Esophagus muscularis mucosa (tissue), 4 donors: ENCODE data around the gene SDK1. TPM values are rescaled to one million over a fixed set of nuclear protein-coding genes. Genes with fewer than 3 reads are reported as not detected.

Source experiments
- DNase-seq: peaks from one replicate; pipeline ENCODE4 v3.0.0-alpha.2; 2017; ENCODE audit errors: extremely low spot score
- H3K27ac ChIP-seq, 4 donors: fragments of 200-600 bp; sonication (generic); replicated peaks in 1 of 4; 1 replicate in 3 of 4; 2 replicates in 1 of 4; pipeline ENCODE4 v1.5.1; 2016 to 2019; ENCODE audit warnings: mild to moderate bottlenecking in 1 of 4
- H3K27me3 ChIP-seq, 4 donors: fragments of 200-600 bp; sonication (generic); one replicate each; pipeline versions ENCODE4 v1.5.1 to v1.6.0; 2016 to 2019
- H3K36me3 ChIP-seq, 4 donors: fragments of 200-600 bp; sonication (generic); one replicate each; pipeline ENCODE4 v1.5.1; 2016 to 2019
- H3K4me1 ChIP-seq, 4 donors: fragments of 200-600 bp; sonication (generic); one replicate each; pipeline ENCODE4 v1.5.1; 2016 to 2019
- H3K4me3 ChIP-seq, 4 donors: fragments of 200-600 bp; sonication (generic); 1 replicate in 2 of 4; 2 replicates in 2 of 4; pipeline ENCODE4 v1.5.1; 2016 to 2019; ENCODE audit warnings: mild to moderate bottlenecking in 4 of 4, moderate library complexity in 1 of 4
- H3K9me3 ChIP-seq, 4 donors: fragments of 200-600 bp; sonication (generic); 1 replicate in 3 of 4; 2 replicates in 1 of 4; pipeline ENCODE4 v1.5.1; 2016 to 2019
- CTCF ChIP-seq, 3 experiments: fragments of 200-600 bp in 2 of 3; fragments of 450-650 bp in 1 of 3; sonication (generic) in 2 of 3; IDR thresholded peaks; one replicate each; pipeline ENCODE4 v1.5.1; 2017 to 2019; ENCODE audit warnings: antibody characterized with exemption in 3 of 3, mild to moderate bottlenecking in 2 of 3, moderate library complexity in 1 of 3
- EP300 ChIP-seq: sonication (generic); formaldehyde crosslinking; IDR thresholded peaks from one replicate; pipeline ENCODE4 v1.6.1; 2017; ENCODE audit warnings: antibody characterized with exemption
- POLR2A ChIP-seq: fragments of 450-650 bp; IDR thresholded peaks from one replicate; pipeline ENCODE4 v1.6.1; 2017; ENCODE audit warnings: antibody characterized with exemption, moderate library complexity, mild to moderate bottlenecking, low read depth
- POLR2AphosphoS5 ChIP-seq, 2 donors: sonication (generic); formaldehyde crosslinking; IDR thresholded peaks; one replicate each; pipeline ENCODE4 v1.6.1; 2017; ENCODE audit warnings: antibody characterized with exemption in 2 of 2
- WGBS: methylation state at CpG from one replicate; pipeline ENCODE4 v1.1.5; 2018; 5-methylcytosine and 5-hydroxymethylcytosine counted together
- intact Hi-C: fragments of 100-400 bp; cut with DNase I; formaldehyde crosslinking; loops from one replicate; pipeline ENCODE4 v1.15.1; 2023
- total RNA-seq, 4 donors: library from RNA; depleted of rRNA; stranded (reverse); fragments of >200 nt; gene quantifications; one replicate each; pipeline versions ENCODE4 v1.1.0 to v1.2.1, GENCODE V29; 2016

SDK1 gene
- total RNA-seq, 4 donors from 2014 or later = 7.8 to 18.6 (median 12.0) TPM

- Histone ChIP-seq H3K27me3 (peaks cover 0 to 4% (median 0%) of the 10 kb centered on the region in 4 donors), H3K4me3 (no peak overlapping the region), H3K9me3 (no peaks in the 10 kb centered on the region), H3K27ac (no peak overlapping the region), H3K4me1 (no peaks in the 10 kb centered on the region), H3K36me3 (no peaks in the 10 kb centered on the region)
- no peak for DNase-seq
- TF ChIP-seq CTCF (IDR thresholded peaks at IDR 0.05) (no peak), POLR2A (no peak)
- intact Hi-C loops = no loop called here
- WGBS = 83% methylated on average over 4 of the region's 4 CpGs
Observed at GRCh38 chr7:3548815-3549214, 247.8 kb downstream of the SDK1 start.

DNA sequence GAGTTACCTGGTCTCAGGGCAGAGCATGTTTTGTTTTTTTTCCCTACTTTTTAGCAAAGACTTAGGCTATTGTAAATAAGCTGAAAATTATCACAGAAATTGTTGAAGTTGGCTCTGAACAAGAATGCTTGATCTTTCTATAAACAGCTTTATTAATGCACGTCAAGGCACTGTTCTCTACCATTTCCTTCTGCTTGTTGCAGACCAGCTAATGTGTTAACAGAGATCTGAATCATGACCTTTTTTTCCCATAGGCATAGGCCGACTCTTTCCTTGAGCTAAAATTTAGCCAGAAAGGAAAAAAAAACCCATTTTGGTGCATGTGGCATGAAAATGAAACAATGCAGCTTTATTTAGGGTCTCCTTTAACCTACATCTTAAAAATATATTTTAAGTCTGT, 248.5 kb downstream of the SDK1 start:
- peaks cover 0 to 4% (median 0%) of the 10 kb centered on the region in 4 donors for H3K27me3 ChIP-seq
- H3K9me3 ChIP-seq = no peaks in the 10 kb centered on the region
- 61% methylated on average over 2 of the region's 2 CpGs for WGBS
- no peaks in the 10 kb centered on the region for H3K4me1 ChIP-seq
- DNase-seq = no peak
- H3K4me3 ChIP-seq = no peak overlapping the region
- no peak overlapping the region for H3K27ac ChIP-seq
- TF ChIP-seq POLR2A (no peak), CTCF (IDR thresholded peaks at IDR 0.05) (no peak), POLR2AphosphoS5 (IDR thresholded peaks at IDR 0.05) (no peak)
- H3K36me3 ChIP-seq = no peaks in the 10 kb centered on the region
- intact Hi-C loops = no loop called here

DNA sequence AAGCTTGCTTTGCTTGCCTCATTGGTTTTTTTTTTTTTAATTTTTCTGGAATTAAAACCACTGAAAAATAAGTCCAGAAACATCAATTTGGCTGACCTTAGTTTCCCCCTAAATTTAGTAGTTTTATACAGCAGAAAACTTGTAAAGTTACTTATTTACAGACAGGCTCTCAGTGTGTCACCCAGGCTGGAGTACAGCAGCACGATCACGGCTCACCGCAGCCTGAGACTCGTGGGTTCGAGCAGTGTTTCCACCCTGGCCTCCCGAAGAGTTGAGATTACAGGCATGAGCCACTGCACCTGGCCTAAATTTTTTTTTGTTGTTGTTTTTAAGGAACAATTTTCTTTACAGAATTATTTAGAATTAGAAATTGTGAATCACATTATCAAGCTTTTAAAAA, 250.5 kb downstream of the SDK1 start:
- no peak for DNase-seq
- Histone ChIP-seq H3K9me3 (no peaks in the 10 kb centered on the region), H3K36me3 (no peaks in the 10 kb centered on the region), H3K4me1 (no peaks in the 10 kb centered on the region), H3K27ac (no peak overlapping the region), H3K4me3 (no peak overlapping the region), H3K27me3 (peaks cover 0 to 4% (median 0%) of the 10 kb centered on the region in 4 donors)
- 87% methylated on average over 6 of the region's 6 CpGs for WGBS
- intact Hi-C loops = no loop called here
- TF ChIP-seq POLR2A = no peak
- TF ChIP-seq EP300 = no peak
- TF ChIP-seq CTCF (IDR thresholded peaks at IDR 0.05) = no peak
- no peak for TF ChIP-seq POLR2AphosphoS5 (IDR thresholded peaks at IDR 0.05)

DNA sequence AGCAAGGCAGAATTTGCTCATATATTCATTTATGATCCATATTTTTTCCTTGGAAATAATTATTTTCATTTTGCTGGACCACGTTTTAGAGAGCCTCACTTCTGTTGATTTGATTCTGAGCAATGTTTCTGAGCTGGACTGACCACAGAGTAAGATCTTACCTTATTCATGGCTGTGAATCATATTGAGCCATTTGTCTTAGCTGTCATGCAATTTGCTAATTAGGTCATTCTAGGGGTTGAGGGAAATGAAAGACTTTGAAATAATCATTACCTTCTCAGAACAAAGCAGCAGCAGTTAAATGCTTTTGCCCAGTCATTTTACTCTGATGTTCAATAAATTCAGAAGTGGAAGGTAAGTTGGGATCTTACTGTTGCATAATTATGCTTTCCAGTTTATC, 251.4 kb downstream of the SDK1 start:
- DNase-seq = no peak
- peaks cover 0 to 4% (median 0%) of the 10 kb centered on the region in 4 donors for H3K27me3 ChIP-seq
- no peak for TF ChIP-seq POLR2AphosphoS5 (IDR thresholded peaks at IDR 0.05)
- TF ChIP-seq EP300 = no peak
- no peak for TF ChIP-seq CTCF (IDR thresholded peaks at IDR 0.05)
- TF ChIP-seq POLR2A = no peak
- intact Hi-C loops = no loop called here
- H3K27ac ChIP-seq = no peak overlapping the region
- no peak overlapping the region for H3K4me3 ChIP-seq
- no peaks in the 10 kb centered on the region for H3K36me3 ChIP-seq
- 71% methylated on average over 1 of the region's 1 CpG for WGBS
- H3K9me3 ChIP-seq = no peaks in the 10 kb centered on the region
- no peaks in the 10 kb centered on the region for H3K4me1 ChIP-seq

- Histone ChIP-seq H3K36me3 (no peaks in the 10 kb centered on the region), H3K4me1 (peaks cover 3 to 17% (median 13%) of the 10 kb centered on the region in 4 donors), H3K9me3 (no peaks in the 10 kb centered on the region), H3K27ac (peak overlapping the region in 1 of 4 donors; percentile 29), H3K27me3 (no peaks in the 10 kb centered on the region), H3K4me3 (no peak overlapping the region)
- intact Hi-C loops = no loop called here
- no peak for DNase-seq
- no peak for TF ChIP-seq CTCF (IDR thresholded peaks at IDR 0.05)
- TF ChIP-seq EP300 = no peak
- TF ChIP-seq POLR2A = no peak
- TF ChIP-seq POLR2AphosphoS5 (IDR thresholded peaks at IDR 0.05) = no peak
- WGBS = 65% methylated on average over 2 of the region's 2 CpGs
Observed at GRCh38 chr7:3558400-3558799, 257.3 kb downstream of the SDK1 start.
